Right ventricle myocardium superior (tissue), 1 donor: ENCODE results near the gene PAIP2. TPM values are rescaled to one million over a fixed set of nuclear protein-coding genes. Genes with fewer than 3 reads are reported as not detected.
"Not testable (repeated sequence)": the region's sequence is repeated elsewhere in the genome, so short reads cannot be mapped to it uniquely, and the experiment has no call there.

Experiments used
- ATAC-seq: fragments of 200-7000 bp; cut with Tn5 transposase; one replicate; pipeline ENCODE4 v1.9.1; 2020; ENCODE audit warnings: mild to moderate bottlenecking; ENCODE audit not compliant: poor library complexity
- DNase-seq: peaks from one replicate; pipeline ENCODE4 v3.0.0-alpha.2; 2020
- intact Hi-C: fragments of 100-400 bp; cut with DNase I; formaldehyde crosslinking; loops from one replicate; pipeline ENCODE4 v1.11.2; 2022
- total RNA-seq: library from RNA; stranded (reverse); fragmentation: NEBNext Ultra II Directional; extraction: Animal tissue kit (Norgen Biotek cat#: 25700); gene quantifications from one replicate; pipeline ENCODE4 v1.2.1, GENCODE V29; 2021
- donor health status: DM: no; HTN: yes; CAD: no; lungs with severe emphysema.

The PAIP2 gene
- total RNA-seq, 1 donor from 2014 or later, result 142 TPM

- not testable (repeated sequence) for DNase-seq
Observed at GRCh38 chr5:139386956-139387355, 45.3 kb downstream of the PAIP2 start.

GRCh38 chr5:139387611-139388197 lies 46.0 kb downstream of the PAIP2 start:
- ATAC-seq, result no peak
- no peak for DNase-seq
- intact Hi-C loops, result no loop called here

More at GRCh38 chr5:139386956-139387355, 45.3 kb downstream of the PAIP2 start:
- ATAC-seq, intact Hi-C loops: not testable (repeated sequence)

GRCh38 chr5:139388198-139388821 lies 46.7 kb downstream of the PAIP2 start:
- intact Hi-C loops, result no loop called here
- ATAC-seq, result peak; percentile 23

GRCh38 chr5:139389701-139390638 lies 48.3 kb downstream of the PAIP2 start, which contains the start of gene MZB1:
Gene MZB1, minus strand, starts transcription at chr5:139389913. Its CDS starts 57 bp downstream, at chr5:139389856.
- DNase-seq, result no peak
- intact Hi-C loops, result no loop called here
- no peak for ATAC-seq

More at GRCh38 chr5:139388198-139388821, 46.7 kb downstream of the PAIP2 start:
- no peak for DNase-seq

- no peak for ATAC-seq
Observed at GRCh38 chr5:139390639-139391569, 49.2 kb downstream of the PAIP2 start.

GRCh38 chr5:139391570-139392323 lies 50.1 kb downstream of the PAIP2 start:
- no peak for DNase-seq
- intact Hi-C loops, result no loop called here

More at GRCh38 chr5:139390639-139391569, 49.2 kb downstream of the PAIP2 start:
- intact Hi-C loops, result no loop called here
- DNase-seq, result no peak

GRCh38 chr5:139392324-139392677 lies 50.6 kb downstream of the PAIP2 start:
- no peak for ATAC-seq
- DNase-seq, result no peak
- intact Hi-C loops, result no loop called here

More at GRCh38 chr5:139391570-139392323, 50.1 kb downstream of the PAIP2 start:
- no peak for ATAC-seq

GRCh38 chr5:139392678-139393496 lies 51.2 kb downstream of the PAIP2 start:
- ATAC-seq, result peak; percentile 20
- intact Hi-C loops, result no loop called here
- peak; percentile 79 for DNase-seq

- intact Hi-C loops, result no loop called here
- ATAC-seq, result no peak
- DNase-seq, result no peak
Observed at GRCh38 chr5:139393497-139394122, 52.0 kb downstream of the PAIP2 start.

GRCh38 chr5:139394123-139394653 lies 52.5 kb downstream of the PAIP2 start:
- peak; percentile 65 for DNase-seq
- intact Hi-C loops, result no loop called here
- ATAC-seq, result peak; percentile 54

GRCh38 chr5:139394654-139395566 lies 53.3 kb downstream of the PAIP2 start, which contains the start of gene PROB1:
Gene PROB1, minus strand, starts transcription at chr5:139395104. Its CDS starts 23 bp downstream, at chr5:139395081.
- ATAC-seq (peak; percentile 79), DNase-seq (peak; percentile 78)
- intact Hi-C loops, result no loop called here

GRCh38 chr5:139395844-139396640 lies 54.4 kb downstream of the PAIP2 start:
- no peak for DNase-seq
- peak; percentile 19 for ATAC-seq
- intact Hi-C loops, result no loop called here

GRCh38 chr5:139396691-139397090 lies 55.0 kb downstream of the PAIP2 start:
- ATAC-seq, result no peak
- no peak for DNase-seq
- intact Hi-C loops, result no loop called here

GRCh38 chr5:139397921-139398320 lies 56.3 kb downstream of the PAIP2 start:
- intact Hi-C loops, result no loop called here
- no peak for DNase-seq
- no peak for ATAC-seq
